Measurements from ENCODE around the gene PRKG1.
"Not testable (repeated sequence)": the region's sequence is repeated elsewhere in the genome, so short reads cannot be mapped to it uniquely, and the experiment has no call there.

The PRKG1 gene

GRCh38 chr10:51716981-51717380 is 642.7 kb downstream of the PRKG1 start:
- DNase-seq: no peak

DNA sequence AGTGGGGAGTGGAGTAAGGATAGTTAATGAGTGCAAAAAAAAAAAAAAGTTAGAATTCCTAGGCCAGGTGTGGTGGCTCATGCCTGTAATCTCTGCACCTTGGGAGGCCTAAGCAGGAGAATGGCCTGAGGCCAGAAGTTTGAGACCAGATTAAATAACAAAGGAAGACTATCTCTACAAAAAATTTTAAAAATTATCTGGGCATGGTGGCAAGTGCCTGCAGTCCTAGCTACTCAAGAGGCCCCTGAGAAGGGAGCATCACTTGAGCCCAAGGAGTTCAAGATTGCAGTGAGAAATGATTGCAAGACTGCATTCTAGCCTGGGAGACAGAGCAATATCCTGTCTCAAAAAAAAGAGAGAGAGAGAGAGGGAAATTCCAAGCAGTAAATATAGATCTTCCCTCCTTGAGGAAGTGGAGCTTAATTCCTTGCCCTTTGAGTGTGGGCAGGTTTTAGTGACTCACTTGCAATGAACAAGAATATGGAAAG is 644.6 kb downstream of the PRKG1 start:
- no peak for DNase-seq

DNA sequence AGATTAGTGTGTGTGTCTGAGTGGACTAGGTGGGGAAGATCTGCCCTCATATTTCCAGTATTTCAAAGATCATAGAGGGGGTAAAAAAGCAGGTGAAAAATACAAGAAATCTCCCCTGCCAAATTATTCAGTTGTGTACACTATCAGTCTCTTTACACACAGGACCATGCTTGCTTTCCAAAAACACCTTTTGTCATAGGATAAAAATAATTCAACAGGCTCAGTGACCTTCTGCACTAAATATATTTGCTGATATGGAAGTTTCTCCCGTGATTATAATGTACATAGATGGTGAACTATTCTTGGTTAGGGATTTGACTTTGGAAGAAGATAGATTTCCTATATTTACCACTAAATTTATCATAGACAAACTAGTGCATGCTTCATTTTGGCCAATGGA is 649.8 kb downstream of the PRKG1 start:
- no peak for DNase-seq

DNA sequence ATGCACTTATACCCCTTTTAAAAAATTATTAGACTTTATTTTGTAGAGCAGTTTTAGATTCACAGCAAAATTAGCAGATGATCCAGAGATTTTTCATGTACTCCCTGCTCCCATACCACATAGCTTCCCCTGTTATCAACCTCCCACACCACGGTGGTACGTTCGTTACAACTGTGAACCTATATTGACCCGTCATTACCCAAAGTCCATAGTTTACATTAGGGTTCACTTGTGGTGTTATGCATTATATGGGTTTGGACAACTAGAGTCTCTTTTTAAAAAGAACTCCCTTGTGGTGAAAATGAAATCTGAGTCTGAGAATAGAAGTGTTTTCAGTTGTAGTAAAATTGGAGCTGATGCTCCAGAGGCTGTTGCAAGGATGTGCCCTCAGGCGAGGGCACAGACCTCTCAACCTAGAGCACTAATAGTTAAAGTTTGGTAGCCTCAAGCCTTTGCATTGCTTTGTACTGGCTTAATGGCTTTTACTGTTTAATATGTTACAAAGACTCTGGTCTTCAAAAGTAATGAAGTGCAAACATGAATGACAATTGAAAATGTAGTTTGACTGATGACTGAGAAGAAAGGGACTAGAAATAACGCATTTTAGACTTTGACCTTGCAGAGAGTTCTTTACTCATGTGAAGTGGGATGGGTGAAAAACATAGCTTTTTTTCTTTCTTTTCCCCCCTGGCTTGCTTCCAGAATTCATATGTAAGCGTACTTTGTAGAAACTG is 655.7 kb downstream of the PRKG1 start:
- no peak for DNase-seq

DNA sequence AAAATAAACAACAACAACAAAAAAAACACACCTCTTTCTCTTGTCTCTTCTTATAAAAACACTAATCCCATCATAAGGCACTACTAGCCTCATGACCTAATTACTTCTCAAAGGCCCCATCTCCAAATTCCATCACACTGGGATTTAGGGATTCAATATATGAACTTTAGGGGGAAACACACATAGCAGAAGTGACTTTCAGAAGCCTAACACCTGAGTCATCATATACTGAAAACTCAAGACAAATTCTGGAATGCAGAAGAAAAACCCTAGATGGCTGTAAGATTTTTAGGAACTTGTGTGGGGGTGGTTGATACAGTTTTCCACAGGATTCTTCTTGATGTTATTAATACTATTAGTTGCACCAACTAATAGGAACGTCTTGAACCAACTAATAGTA is 658.8 kb downstream of the PRKG1 start:
- no peak for DNase-seq

DNA sequence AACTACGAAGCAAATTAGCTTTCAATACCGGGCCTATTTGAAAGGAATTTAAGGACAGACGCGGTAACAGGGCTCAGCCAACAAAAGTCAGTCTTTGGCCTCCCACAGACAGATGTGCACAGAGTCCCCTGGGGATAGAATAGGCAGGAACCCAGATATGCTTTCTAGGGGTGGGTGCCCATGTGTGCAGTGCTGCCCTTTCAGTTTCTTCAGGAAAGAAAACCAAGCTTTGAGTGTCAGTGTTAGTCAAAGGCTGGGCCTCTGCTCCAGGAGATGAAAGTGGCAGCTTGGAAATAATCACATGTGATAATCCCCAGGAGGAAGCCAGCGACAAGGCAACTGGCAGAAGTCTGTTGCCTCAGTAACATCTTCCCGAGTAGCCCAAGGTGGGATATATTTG is 668.9 kb downstream of the PRKG1 start:
- no peak for DNase-seq

DNA sequence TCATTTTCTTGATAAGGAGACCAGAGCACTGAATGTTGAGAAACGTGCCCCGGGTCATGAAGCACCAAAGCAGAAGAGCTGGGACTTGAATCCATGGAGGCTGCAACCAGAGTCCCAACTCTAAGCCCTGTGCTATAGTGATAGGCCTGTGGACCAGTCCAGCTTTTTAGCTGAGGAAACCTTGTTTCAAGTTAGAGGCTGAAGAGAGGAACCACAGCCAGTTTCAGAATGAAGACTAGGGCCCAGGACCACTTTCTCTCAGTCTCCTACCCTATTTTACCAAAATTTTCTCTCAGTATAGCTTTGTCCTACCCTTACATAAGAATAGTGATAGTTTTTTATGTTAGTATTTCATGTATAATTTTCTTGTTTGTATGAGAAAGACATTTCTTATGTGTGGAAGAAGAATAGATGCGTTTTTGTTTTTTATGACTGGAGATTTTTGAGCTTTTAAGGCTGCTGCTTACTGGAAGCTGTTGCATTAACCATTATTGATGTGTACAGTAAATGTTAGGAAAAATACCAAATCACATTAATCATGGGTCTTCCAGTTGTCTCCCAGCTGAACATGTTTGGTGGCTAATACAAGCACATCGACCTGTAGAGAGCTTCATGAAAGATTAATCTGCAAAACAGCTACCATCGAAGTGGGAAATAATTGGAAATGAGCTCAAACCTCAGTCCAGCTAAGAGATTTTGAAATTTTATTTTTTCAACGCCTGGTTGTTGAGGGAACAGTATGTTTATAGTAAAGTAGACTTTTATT is 670.1 kb downstream of the PRKG1 start:
- no peak for DNase-seq

DNA sequence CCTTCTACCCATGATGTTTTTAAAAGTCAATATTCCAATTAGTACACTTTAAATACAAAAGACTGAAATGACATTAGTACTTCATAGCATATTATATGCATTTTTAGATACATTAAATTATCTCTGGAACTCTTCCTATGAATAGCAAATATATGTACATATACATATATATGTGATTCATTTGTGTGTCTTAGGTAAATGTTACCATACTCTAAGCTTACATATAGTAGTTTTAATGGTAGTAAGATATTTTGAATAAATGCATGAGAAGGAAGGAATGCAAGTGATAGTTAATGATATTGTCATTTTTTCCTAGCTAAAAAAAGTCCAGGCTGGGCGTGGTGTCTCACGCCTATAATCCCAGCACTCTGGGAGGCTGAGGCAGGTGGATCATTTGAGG is 671.1 kb downstream of the PRKG1 start:
- DNase-seq: no peak

GRCh38 chr10:51747216-51747615 is 672.9 kb downstream of the PRKG1 start:
- DNase-seq: no peak

DNA sequence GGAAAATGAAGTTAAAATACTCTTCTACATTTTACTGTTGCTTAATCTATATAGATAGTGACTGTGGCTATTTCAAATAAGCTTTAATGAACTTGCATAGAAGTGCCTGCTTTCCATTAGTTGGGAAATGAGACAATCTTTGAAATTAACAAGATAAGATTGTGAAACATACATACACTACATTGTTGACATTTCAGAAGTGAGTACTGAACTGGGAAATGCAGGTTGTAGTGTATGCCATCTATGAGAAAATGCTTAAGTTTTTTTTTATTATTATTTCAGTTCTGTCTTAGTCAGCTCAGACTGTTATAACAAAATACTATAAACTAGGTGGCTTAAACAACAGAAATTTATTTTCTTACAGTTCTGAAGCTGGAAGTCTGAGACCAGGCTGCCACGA is 674.7 kb downstream of the PRKG1 start:
- no peak for DNase-seq

DNA sequence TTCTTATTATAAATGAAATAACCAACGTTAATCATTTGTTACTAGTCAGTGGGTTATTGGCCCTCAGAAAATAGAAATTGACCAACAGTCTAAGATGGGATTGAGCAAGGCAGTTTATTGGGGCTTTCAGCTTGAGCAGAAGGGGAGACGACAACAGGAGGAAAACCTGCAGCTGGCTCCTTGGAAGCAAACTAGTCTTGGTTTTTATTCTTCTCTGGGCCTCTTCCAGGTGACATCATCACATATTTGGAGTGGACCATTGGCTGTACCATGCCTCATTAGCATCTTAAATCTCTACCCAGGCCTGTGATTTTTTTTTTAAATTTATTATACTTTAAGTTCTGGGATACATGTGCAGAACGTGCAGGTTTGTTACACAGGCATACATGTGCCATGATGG is 684.1 kb downstream of the PRKG1 start:
- no peak for DNase-seq

GRCh38 chr10:51758838-51759237 is 684.6 kb downstream of the PRKG1 start:
- not testable (repeated sequence) for DNase-seq

DNA sequence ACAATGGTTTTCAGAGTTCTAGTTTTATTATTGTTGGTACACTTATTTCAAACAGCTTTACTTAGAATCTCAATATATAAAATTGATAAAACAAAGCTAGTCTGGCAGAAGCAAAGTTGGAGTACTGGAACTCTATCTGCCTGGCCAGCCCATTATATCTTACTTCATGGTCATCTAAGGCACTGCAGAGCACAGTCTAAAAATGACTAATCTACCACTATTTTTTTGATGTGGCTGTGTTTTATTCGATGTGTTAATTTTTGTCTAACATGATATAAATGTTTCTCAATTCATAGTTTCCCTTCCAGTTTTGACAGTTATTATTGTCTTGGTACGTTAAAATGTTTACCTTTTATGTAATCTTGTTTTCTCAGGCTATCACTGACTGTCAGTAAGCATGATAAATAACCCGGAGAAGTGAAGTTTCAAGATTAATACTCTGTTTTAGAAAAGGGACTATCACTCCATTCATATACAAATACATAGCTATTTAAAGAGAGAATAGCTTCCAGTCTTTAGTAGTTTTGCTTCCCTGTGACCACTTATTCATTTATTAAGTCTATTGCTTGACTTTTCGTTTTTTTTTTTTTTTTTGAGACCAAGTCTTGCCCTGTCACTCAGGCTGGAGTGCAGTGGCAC is 685.7 kb downstream of the PRKG1 start:
- DNase-seq: no peak

- DNase-seq: no peak
These were observed 686.8 kb downstream of the PRKG1 start for GRCh38 chr10:51760864-51761640.

DNA sequence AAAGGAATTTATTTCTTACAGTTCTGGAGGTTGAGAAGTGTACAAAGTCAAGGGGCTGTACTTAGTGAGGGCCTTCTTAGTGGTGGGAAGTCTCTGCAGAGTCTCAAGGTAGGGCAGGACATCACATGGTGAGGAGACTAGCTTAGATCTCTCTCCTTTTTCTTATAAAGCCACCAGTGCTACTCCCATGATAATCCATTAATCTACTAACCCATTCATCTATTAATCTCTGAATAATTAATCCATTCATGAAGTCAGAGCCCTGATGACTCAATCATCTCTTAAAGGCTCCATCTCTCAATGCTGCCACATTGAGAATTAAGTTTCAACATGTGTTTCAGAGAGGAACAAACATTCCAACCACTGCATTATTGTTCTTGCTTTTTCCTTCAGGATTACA is 689.5 kb downstream of the PRKG1 start:
- no peak for DNase-seq

DNA sequence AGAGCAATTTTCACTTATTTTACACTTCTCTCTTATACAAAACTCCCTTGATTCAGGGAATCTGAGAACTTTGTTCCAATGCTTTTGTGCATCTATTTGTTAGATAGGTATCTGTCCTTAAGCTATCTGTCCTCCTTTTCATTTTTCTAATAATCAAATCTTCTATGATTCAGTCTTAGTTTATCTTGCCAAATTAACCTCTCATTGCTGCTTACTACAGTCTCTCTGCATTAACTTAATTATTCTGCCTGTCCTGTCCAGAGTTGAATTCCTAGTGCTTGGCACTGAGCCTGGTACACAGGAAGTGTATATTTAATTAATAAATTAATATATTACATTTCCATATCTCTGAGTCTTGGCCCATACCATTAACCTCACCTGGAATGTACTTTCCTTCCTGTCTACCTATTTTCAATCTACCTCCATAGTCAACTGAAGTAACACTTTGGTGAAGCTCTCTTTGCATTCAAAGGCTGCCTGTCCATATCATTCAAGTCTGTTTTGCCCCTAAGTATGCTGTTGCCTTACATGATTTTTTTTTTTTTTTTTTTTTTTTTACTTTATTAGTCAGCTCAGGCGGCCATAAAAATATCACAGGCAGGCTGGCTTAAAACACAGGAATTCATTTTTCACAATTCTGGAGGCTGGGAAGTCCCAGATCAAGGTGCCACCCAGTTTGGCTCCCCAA is 691.1 kb downstream of the PRKG1 start:
- DNase-seq: no peak

- no peak for DNase-seq
These were observed 692.3 kb downstream of the PRKG1 start for GRCh38 chr10:51766423-51767102.

- DNase-seq: no peak
These were observed 692.9 kb downstream of the PRKG1 start for GRCh38 chr10:51767103-51767763.

DNA sequence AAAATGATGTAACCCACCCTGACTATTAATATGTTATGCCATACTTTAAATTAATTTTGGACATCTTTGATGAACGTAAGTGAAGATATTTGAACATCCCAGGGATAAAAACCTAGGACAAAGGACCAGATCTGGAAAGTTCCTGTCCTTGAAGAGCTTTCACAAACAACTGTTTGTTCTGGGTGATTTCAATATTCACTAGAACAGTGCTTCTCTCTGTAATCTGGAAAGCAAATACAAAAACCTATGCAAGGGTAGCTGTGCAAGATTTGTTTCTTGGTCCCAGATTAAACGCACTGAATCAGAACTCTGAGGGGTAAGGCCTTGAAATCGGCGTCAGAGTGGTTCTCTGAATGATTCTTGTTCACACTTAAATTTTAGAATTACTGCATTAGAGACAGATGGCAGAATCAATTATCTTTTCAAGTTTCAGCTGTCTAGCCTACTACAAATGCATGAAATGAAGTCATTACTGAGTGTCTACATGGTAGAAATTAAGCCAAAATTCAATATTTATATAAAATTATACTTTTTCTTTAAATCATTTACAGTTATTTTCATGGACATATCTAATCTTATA is 694.7 kb downstream of the PRKG1 start:
- DNase-seq: no peak

DNA sequence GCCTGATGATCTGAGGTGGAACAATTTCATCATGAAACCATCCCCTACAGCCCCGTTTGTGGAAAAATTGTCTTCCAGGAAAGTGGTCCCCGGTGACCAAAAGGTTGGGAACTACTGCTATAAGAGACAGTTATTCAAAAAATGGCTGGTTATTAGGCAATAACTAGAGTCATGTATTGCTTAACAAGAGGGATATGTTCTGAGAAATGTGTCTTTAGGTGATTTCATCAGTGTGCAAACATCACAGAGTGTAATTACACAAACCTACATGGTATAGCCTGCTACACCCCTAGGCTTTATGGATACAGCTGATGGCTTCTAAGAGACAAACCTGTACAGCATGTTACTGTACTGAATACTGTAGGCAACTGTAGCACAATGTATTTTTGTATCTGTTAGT is 696.4 kb downstream of the PRKG1 start:
- no peak for DNase-seq

GRCh38 chr10:51772387-51772786 is 698.1 kb downstream of the PRKG1 start:
- DNase-seq: no peak

All from activated gamma-delta T cell (primary cell).